ENCODE measurements around the gene GLG1.
"Not testable (repeated sequence)": the region's sequence is repeated elsewhere in the genome, so short reads cannot be mapped to it uniquely, and the experiment has no call there.

Gene GLG1

DNA sequence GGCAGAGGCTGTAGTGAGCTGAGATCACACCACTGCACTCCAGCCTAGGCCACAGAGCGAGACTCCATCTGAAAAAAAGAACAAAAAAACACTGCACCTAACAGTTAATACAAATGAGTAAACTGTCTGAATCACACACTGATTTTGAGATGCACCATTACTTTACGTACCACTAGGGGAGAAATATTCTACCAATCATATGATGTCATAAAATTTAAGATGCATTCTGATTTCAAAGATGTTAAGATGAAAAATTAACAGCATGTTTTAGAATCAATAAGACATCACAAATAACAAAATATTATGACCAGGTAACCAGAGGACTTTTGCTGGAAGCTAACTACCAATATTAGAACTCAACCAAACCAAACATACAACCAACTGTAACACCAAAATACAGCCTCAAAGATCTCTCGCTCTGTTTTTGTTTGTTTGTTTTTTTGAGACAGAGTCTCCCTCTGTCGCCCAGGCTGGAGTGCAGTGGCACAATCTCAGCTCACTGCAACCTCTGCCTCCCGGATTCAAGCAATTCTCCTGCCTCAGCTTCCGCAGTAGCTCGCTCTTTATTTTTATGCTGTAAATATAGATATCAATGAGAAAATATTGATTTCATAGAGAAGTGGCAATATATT lies 31.6 kb downstream of the GLG1 start:
- no peak for DNase-seq (ENCODE audit: low read depth in 2 of 2)

DNA sequence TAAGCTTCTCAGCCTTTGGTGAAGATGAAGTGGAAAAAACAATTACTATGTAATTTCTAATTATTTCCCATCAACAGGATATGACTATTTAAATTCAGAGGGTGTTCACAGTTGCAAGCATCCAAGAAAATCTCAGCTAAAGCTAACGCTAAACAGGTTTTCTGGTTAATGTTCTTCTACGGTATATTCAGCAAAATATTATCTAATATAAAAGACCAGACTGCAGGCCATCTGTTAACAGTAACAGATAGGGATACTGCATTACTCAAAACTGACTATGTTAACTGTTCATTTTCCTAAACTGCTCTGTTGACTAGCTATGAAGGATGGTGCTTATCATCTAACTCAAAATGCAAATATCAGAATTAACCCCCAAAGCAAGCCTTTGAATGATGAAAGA lies 32.8 kb downstream of the GLG1 start:
- DNase-seq (ENCODE audit: low read depth in 2 of 2) = no peak

DNA sequence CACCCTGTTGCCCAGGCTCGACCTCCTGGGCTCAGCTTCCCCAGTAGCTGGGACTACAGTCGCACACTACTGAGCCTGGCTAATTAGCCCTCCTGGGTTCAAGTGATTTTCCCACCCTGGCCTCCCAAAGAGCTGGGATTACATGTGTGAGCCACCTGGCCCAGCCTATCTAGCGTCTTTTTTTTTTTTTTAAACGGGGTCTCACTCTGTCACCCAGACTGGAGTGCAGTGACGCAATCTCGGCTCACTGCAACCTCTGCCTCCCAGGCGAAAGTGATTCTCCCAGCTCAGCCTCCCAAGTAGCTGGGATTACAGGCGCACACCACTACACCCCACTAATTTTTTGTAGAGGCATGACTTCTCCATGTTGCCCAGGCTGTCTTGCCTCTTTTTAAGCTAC lies 33.3 kb downstream of the GLG1 start:
- no peak for DNase-seq (ENCODE audit: low read depth in 2 of 2)

DNA sequence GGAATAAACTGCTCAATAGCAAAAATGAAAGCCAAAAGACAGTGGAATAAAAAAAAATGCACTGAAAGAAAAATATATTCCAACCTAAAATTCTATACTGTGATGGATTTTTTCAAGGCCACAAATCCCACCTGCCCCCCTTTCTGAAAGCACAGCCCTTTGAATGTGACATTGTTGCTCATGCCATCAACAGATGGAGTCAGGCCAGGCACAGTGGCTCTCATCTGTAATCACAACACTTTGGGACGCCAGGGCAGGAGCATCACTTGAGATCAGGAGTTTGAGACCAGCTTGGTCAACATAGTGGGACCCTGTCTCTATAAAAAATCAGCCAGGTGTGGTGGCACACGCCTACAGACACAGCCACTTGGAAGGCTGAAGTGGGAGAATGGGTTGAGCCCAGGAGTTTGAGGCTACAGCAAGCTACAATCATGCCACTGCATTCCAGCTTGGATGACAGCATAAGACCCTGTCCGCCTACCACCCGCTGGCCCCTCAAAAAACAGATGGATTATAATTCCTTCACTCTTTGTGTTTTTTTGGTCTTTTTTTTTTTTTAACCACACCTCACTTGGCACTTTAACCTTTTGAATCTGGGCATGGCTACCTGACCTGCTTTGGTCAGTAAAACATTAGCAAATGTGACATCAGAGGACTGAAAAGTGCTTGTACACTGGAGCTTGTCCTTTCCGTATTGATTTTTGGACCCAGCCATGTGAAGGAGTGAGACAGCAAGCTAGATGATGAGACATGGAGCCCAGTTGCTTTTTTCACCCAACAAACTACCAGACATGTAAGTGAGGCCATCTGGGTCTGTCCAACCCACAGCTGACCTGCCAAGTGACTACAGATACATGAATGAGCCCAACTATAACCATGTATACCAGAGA lies 36.3 kb downstream of the GLG1 start:
- no peak for DNase-seq (ENCODE audit: low read depth in 2 of 2)

DNA sequence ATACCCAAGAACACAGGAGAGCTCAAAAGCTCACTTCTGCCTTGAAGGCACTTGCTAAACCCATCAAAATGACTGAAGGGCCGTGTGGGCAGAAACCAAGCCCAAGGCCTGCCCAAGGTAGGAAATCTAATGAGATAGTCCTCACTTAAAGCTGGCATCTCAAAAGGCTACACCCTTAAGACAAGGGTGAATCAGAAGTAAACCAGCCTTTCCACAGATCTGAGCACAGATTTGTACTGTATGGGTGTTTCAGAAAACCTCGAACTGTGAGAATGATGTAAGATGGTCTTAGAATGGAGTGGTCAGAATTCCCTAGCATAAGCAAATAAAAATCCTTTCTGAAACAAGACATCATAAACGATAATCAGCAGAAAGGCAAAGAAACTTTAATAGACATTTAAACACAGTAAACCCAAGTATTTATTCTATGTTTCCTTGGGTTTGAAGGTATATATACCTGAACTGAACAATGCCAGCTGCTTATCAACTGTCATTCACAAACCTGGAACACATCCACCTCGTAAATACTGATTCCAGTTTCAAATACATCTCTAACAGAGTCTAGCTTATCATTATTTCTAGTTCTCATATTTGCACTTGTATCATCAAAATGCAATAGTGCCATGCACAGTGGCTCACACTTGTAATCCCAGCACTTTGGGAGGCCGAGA lies 37.8 kb downstream of the GLG1 start:
- no peak for DNase-seq (ENCODE audit: low read depth in 2 of 2)

DNA sequence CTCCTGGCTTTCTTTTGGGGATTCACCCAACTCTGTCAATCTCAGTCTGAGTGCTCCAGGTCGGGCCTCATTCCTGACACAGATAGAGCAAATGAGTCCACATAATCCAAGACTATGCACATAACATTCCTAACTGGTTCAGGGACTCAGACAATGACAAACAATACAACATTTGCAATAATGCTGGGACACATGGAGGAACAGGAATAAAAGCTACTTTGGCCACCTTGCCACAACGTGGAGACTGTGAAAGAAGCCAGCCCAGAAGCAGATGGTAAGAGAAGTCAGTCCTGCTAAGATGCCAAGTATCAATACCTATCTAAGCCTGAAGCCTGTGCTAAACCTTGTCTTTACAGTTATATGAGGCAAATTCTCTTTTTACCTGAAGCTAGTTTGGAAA lies 39.0 kb downstream of the GLG1 start:
- DNase-seq (ENCODE audit: low read depth in 2 of 2) = no peak

DNA sequence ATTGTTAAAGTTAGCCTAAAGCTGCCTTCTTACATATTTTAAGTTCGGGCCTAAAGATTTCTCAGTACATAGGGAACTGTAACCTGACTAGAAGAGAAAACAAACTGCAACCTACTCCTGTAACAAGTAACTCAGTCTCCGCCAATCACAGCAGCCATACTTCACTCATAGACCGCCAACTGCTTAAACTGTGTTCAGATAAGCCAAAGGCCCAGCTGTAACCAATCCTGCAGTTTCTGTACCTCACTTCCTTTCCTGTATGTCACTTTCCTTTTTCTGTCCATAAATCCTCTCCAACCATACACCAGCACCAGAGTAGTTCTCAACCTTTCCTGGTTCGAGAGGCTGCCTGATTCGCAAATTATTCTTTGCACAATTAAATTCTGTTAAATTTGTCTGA lies 41.5 kb downstream of the GLG1 start:
- DNase-seq (ENCODE audit: low read depth in 2 of 2) = no peak

DNA sequence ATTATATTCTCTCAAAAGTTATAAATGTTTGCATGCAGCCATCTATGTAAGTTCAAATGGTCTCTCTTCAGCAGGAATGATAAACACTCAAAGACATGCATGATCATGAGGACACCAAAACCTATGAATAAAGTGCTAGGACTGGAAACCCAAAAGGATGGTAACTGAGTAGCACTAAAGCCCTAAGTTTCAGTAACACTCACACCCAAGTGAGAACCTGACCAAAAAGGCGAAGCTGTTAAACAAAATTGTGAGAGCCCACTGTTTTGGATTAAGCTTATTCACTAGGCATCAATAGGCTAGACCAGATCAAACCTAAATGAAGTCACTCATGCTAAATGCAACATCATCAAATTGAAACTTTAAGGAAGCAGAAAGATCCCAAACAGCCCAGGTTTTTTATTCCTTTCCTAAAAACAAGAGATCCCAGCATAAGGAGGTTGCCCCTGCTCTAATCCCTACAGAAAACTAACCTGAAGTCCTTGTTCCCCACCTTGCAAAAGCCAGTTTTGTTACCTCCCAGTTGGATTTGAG lies 42.4 kb downstream of the GLG1 start:
- DNase-seq (ENCODE audit: low read depth in 2 of 2) = no peak

DNA sequence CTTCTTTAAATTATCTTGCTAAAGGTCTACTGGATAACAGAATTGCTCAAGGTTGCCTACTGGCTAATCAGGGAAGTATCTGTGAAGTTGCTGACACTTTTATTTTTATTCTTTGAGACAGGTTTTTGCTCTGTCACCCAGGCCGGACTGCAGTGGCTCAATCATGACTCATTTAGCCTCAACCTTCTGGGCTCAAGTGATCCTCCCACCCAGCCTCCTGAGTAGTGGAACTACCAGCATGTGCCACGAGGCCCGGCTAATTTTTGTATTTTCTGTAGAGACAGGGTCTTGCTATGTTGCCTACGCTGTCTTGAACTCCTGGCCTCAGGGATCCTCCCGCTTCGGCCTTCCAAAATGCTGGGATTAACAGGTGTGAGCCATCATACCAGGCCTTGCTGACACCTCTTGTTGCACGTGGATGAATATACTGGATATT lies 43.1 kb downstream of the GLG1 start:
- DNase-seq (ENCODE audit: low read depth in 2 of 2) = no peak

DNA sequence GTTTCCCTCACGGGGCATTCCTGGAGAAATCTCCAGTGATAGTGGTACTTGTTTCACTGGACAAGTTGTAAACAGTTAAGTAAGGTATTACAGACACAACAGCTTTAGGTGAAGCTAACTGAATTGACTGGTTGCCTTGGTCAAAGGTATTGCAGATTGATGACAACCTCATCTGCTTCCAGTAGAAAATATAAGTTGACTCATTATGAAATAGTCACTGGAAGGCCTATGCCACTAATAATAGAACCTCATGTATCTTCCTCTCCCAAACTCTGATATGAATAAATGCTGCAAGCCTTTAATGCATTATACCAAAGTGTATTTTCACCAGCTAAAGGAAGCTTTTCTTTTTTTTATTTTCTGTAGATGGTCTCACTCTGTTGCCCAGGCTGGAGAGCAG lies 44.8 kb downstream of the GLG1 start:
- DNase-seq (ENCODE audit: low read depth in 2 of 2) = no peak

DNA sequence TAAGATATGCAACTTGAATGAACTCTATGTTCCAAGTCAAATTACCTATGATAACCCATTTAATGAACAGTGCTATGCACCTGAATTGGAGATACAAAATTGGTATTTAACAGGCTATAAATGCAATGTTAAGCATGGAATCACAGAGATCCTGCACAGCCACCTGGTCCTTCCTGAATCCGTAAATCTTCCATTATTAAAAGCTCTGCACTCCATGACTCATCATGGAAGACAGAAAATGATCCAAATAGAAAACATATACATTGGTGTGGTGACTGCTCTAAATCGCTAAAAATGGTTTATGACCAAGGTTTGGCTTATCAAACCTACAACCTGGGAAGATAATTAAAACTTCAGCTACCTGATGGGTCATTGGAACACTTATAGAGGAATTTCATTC lies 45.3 kb downstream of the GLG1 start:
- DNase-seq (ENCODE audit: low read depth in 2 of 2) = no peak

DNA sequence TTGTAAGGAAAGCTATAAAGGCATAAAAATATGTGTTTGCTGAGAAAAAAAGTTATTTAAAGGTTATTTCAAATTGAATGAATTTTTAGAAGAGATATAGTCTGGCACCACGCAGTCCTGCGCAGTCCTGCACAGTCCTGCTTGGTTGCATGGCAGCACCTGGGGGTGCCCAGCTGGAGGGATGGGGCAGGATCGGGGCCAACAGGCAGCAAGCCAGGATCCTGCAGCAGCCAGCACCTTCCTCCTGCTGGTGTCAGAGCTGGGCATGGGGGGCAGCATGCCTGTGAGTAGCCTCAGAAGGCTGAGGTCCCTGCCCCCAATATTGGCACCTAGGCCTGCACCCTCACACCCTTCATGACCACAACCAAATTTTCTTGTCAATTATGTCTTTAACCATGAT lies 46.0 kb downstream of the GLG1 start:
- DNase-seq (ENCODE audit: low read depth in 2 of 2) = no peak

DNA sequence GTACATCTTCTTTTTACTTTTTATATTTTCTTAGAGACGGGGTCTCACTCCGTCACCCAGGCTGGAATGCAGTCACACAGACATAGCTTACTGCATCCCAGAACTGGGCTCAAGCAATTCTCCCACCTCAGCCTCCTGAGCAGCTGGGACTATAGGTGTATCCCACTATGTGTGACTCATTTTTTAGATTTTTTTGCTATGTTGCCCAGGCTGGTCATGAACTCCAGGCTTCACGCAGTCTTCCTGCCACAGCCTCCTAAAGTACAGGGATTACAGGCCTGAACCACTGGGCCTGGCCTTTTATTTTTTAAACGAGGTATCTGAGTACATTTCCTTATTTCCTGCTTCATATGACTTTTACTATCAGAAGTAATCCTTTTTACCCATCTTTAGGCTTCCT lies 48.0 kb downstream of the GLG1 start:
- no peak for DNase-seq (ENCODE audit: low read depth in 2 of 2)

DNA sequence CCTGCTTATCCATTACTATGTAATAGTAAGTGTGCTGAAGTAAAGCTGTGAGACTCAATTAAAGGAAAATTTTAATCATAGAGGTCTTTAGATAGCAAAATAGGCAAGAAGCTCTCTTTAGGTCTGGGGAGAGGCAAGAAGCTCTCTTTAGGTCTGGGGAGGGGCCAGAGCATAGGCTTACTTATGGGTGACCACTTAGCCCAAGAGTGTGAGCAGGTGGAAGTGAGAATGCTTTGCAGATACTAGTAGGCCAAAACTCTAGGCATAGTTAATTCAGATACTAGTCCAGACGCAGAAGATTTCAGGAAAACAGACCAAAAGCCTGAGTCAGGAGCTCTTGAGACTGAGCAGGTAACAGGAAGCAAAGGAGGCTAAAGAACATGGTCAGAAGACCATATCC lies 49.6 kb downstream of the GLG1 start:
- DNase-seq (ENCODE audit: low read depth in 2 of 2) = no peak

DNA sequence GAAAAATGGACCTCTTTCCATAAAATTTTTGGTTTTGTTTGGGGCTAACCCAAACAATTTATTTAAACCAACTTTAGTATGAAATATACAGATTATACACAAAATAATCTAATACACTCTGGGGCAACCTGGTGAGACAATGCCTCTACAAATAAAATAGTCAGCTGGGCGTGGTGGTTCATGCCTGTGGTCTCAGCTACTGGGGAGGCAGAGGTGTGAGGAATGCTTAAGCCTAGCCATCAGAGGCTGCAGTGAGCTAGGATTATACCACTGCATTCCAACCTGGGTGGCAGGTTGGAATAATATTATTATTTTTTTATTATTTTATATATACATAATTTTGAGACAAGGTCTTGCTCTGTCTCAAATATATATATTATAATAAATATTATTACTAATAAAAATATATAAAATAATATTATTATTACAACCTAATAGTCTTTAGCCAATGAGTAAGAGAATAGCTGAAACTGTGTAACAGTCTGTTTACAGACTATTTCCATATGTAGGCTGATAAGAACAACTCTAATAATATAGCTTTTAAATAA lies 50.5 kb downstream of the GLG1 start:
- no peak for DNase-seq (ENCODE audit: low read depth in 2 of 2)

DNA sequence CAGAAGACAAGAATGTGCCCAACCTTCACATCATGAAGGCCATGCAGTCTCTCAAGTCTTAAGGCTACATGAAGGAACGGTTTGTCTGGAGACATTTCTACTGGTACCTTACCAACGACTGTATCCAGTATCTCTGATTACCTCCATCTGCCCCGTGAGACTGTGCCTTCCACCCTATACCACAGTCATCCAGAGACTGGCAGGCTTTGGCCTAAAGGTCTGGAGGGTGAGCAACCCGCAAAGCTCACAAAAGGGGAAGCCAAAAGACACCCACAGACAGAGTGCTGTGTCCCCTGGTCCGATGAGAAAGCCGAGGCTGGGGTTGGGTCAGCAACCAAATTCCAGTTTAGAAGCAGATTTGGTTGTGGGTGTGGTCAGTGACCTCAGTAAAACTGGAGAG lies 54.6 kb downstream of the GLG1 start:
- not testable (repeated sequence) for DNase-seq (ENCODE audit: low read depth in 2 of 2)

DNA sequence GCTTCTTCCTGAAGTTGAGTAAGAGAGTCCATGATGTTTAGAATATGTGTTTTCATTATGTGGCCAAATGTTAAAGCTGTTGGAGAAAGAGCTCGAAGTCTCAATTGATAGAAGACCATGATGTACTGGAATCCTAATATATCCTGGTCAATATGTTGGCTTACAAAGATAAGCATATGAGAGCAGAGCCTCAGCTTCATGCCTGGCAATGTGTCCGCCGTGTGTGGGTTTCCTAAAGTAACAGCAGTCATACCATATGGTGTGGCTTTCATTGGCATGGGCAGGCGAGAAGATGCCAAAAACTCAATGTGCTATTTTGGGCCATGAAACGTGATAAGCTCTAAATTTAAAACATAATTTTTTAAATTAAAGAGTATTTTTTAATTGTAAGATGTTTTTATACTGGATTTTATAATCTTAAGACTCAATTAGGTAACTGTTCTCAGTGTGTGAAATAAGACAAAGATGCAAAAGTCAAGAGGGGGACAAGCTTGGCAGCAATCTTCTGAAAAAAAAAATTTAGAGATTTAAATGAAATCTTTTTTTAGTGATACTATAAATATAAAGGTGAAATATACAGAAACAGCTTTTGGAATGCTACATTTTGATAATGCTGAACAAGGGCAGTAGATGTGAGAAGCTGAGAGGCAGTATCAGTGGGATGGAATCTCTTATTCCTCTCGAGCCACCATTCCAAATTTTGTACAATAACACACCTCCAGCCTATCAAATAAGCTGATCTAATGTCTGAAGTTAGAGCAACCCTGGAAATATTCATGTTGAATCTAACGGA lies 56.5 kb downstream of the GLG1 start:
- not testable (repeated sequence) for DNase-seq (ENCODE audit: low read depth in 2 of 2)

DNA sequence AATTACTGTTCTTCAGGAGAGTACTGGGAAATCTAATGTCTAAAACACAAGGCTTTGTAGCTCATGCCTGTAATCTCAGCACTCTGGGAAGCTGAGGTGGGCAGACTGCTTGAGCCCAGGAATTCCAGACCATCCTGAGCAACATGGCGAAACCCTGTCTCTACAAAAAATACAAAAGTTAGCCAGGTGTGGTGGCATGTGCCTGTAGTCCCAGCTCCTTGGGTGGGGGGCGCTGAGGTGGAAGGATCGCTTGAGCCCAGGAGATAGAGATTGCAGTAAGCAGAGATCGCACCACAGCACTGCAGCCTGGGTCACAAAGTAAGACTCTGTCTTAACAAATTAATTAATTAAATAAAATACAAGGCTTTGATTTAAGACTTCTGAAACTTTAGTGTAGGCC lies 60.8 kb downstream of the GLG1 start:
- DNase-seq (ENCODE audit: low read depth in 2 of 2) = not testable (repeated sequence)

DNA sequence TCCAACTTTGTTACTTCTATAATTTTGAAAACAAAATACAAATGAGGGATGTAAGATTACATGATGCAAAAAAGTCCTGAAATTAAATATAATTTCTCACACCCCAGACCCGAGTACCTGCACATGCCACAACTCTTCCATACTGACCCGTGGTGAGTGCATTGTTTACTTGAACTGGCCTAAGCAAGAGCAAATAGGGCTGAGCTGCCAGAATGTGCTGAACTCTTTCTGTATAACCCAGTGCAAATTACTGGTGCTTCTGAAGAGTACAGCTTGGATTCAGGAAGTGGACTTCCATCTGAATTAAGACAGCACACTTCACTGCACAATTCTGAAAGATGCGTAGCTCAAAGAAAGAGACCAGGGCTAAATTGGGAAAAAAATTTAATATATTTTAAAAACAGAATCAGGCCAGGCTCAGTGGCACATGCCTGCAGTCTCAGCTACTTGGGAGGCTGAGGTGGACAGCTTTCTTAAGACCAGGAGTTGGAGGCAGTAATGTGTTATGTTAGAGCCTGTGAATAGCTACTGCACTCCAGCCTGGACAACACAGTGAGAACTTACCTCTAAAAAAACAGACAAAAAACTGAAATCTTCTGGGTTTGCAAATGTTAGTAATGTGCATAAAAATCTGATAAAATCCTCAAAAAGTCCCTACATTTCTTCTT lies 63.9 kb downstream of the GLG1 start:
- DNase-seq (ENCODE audit: low read depth in 2 of 2) = not testable (repeated sequence)

DNA sequence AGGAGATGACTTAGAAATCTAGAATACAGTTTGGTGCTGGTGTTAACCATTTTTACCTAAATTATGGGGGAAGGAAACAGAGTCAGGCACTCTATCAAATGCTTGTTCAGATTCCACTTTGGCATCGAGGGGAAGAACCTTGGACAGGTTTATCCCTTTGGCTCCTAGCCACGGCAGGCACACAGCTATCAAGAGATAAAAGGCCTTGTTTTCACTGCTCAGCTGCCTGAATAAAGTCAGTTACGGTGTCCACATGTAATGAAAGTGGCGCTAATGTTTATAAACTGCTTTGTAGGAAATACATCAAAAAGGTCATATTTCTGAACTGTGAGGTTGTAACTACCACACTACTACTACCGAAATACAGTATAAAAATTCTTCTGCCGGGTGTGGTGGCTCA lies 66.3 kb downstream of the GLG1 start:
- not testable (repeated sequence) for DNase-seq (ENCODE audit: low read depth in 2 of 2)

DNA sequence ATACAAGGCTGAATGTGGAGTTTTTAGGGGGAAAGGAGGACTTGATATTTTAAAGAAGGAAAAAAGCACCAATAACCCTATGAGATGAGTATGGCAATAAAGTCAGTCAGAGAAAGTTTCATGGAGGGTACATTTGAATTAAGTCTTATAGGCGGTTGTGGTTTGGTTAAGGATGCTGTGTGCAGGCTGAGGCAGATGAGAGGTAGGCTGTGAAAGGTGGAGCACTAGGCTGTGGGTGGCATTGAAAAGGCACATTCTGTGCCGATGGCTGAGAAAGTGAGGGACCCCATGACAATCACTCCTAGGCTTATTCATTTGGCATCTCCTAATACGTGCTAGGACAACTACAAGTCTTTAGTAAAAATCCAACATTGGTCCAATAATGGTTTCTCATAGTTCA lies 68.1 kb downstream of the GLG1 start:
- not testable (repeated sequence) for DNase-seq (ENCODE audit: low read depth in 2 of 2)

Data from fibroblast of skin of left quadriceps (primary cell).